PC-3 (cell line): ENCODE results near the gene ATP2B2.

Source experiments
- EZH2 ChIP-seq: fragments of 300-600 bp; sonication (generic); IDR thresholded peaks from one replicate; pipeline ENCODE4 v1.6.1; 2017; ENCODE audit warnings: antibody characterized with exemption, mild to moderate bottlenecking, low read length; ENCODE audit not compliant: unreplicated experiment
- EZH2phosphoT487 ChIP-seq: fragments of 300-600 bp; sonication (generic); IDR thresholded peaks from 2 replicates; pipeline ENCODE4 v1.6.1; 2018; ENCODE audit warnings: mild to moderate bottlenecking, antibody characterized with exemption, low read length, borderline replicate concordance
- TF ChIP-seq, protein P1 (sequence below): fragments of 300-600 bp; sonication (generic); conservative IDR thresholded peaks from 2 replicates; pipeline ENCODE4 v1.5.1; 2017; ENCODE audit warnings: antibody characterized with exemption, low read depth, mild to moderate bottlenecking, low read length

DNA sequence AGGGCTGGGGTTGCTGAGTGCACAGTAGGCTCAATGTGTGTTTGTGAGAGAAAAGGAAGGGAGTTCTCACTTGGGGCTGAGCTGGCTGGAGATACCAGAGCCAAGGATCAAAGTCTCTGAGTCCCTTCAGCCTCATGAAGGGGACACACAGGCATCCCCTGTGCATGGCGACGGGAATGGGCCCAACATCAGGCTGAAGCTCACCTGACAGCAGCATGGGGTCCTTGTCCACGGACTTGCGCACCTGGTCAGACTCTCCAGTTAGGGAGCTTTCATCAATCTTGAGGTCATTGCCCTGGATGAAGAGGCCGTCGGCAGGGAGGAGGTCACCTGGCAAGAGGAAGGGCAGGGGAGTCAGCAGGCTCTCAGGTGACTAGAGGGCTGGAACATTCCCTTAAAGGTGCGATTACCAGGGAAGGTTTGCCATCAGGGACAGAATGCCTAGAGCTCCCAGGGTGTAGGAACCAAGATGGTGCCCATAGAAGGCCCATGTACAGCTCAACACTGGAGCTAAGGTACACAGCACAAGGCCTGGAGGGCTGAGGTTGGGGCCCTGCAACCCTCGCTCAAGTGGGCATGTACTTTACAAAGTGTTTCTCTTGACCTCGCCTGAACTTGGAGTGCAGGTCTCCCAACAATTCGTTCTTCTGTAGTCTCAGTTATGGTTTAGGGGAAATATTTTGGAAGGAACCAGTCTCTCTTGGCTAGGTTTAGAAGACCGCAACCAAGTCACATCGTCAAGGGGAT is 104.5 kb downstream of the ATP2B2 start:
- no peak for TF ChIP-seq EZH2
- no peak for TF ChIP-seq EZH2phosphoT487
- TF ChIP-seq, protein P1, sequence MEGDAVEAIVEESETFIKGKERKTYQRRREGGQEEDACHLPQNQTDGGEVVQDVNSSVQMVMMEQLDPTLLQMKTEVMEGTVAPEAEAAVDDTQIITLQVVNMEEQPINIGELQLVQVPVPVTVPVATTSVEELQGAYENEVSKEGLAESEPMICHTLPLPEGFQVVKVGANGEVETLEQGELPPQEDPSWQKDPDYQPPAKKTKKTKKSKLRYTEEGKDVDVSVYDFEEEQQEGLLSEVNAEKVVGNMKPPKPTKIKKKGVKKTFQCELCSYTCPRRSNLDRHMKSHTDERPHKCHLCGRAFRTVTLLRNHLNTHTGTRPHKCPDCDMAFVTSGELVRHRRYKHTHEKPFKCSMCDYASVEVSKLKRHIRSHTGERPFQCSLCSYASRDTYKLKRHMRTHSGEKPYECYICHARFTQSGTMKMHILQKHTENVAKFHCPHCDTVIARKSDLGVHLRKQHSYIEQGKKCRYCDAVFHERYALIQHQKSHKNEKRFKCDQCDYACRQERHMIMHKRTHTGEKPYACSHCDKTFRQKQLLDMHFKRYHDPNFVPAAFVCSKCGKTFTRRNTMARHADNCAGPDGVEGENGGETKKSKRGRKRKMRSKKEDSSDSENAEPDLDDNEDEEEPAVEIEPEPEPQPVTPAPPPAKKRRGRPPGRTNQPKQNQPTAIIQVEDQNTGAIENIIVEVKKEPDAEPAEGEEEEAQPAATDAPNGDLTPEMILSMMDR: no peak
